NCI-H187 (cell line): ENCODE results near the gene MTSS2.

Source experiments
- DNase-seq, 2 experiments: peaks; one replicate each; lab custom pipeline; 2025; lab: John Stamatoyannopoulos, UW

The MTSS2 gene

DNA sequence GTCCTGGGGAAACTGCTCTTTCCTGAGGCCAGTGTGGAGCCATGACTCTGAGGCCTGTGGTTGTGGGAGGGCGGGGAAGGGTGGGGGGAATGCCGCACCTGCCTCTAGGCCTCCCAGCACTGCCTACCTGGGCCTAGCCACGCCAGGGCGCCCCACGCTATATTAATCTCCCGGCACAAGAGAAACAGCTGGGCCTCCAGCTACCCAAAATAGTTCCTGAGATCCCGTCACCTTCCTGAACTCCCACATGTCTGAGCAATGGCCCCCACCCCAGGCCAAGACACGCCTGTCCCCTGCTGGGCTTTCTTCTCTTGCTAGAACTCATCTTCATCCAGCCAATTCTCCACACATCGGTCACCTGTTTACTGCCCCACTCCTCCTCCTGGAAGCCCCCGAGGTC, 13.0 kb upstream of the MTSS2 start:
- no peak for DNase-seq

DNA sequence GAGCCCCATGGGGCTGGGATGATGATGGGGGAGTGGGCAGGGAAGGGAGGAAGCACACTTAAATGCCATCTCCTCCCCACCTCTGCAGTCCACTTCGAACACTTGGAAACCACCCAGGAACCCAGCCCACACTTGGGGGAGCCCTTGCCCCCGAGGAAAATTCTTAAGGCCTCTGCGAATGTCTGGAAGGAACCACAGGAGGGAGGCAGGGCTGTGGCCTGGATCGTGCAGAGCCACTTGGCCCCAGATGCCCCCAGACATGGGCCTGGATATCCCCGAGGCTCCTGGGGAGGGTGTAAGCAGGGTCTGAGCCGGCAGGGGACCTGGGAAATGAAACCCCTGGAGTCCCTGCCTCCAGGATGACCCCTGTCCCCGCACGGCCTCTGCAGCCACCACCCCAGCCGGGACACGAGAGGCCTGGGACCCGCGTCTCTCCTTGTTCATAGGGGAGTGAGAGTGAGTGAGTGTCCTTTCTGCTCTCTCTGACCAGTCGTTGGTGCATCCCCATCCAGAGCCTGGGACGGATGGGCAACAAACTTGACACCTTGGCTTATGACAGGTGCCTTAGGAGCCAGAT, 11.8 kb upstream of the MTSS2 start:
- DNase-seq: no peak

DNA sequence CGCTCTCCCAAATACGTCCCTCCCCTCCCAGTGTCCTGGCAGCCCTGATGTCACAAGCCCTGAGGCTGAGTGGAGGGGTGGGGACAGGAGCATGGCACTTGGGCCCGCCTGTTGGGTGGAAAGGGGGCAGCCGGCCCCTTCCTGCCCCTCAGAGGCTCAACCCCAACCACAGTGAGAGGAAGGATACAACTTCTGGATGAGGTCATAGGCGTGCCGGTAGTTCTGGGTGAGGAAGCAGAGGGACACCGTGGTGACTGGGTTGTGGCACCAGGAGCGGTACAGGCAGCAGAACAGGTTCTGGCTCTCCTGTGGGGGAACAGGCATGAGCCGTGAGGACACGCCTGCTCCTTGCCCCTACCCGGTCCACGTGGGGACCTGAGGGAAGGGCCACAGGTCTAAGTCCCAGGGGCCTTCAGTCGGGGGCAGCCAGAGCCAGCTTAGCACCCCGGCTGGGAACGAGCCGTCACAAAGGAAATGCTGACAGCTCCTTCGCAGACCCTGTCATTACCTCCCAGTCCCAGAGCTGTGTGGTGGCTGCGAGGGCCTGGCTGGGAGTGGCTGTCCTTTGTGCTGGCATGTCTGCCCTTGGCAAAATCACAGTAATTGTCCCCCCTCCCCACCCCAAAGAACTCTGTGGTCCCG, 11.2 kb upstream of the MTSS2 start:
- no peak for DNase-seq

DNA sequence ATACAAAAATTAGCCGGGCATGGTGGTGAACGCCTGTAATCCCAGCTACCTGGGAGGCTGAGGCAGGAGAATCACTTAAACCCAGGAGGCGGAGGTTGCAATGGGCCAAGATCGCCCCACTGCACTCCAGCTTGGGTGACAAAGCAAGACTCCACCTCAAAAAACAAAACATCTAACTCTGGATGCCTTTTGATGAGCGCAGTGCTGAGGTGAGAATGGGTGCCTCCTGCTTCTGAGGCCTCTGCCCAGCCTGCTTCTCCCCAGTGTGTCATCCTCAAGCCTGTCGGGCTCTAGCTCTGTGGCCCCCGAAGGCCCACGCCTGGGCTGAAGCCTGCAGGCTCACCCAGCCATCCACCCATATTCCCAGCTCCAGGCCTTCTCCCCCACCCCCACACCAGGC, 10.5 kb upstream of the MTSS2 start:
- no peak for DNase-seq

DNA sequence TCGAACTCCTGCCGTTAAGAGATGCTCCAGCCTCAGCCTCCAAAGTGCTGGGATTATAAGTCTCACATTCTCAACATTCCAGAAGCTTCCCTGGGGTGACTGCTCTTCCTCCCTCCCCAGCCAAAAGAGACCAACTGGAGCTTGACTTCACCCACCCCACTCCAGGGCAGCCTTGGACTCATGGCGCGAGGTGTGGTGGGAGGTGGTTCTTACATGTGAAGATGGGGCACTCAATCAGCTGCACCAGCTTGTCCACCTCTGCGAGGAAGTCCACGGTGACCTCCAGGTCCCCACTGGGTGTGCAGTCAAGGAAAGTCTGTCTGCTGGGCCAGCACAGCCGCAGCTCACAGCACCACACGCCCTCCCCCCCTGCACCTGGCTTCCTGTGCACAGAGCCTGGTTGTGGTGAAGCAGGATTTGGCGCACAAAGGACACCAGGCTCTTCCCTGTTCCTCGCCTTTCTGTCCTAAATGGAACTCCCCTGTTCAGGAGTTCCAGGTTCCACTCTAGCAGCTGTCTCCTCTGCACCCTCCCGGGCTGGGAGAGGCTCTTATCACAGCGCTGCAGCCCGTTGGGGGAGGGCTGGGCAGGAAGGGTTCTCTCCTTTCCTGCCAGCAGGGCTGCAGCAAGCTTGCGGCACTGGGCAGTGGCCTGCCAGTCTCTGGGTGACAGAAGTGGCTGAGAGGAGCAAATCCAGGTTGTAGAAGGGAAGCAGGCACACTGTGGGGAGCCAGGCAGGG, 9.6 kb upstream of the MTSS2 start:
- no peak for DNase-seq

DNA sequence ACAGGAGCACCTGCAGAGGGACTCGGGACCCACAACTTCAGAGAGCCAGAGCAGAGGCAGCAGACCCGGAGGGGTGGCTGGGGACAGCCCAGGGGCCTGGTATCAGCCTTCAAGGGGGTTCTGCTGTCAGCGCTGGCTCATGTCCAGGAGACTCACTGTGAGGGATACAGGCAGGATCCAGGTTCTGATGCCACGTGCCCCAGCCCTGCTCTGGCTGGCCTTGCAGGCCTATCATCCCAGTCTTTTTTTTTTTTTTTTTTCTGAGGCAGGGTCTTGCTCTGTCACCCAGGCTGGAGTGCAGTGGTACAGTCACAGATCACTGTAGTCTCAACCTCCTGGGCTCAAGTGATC, 9.0 kb upstream of the MTSS2 start:
- no peak for DNase-seq

DNA sequence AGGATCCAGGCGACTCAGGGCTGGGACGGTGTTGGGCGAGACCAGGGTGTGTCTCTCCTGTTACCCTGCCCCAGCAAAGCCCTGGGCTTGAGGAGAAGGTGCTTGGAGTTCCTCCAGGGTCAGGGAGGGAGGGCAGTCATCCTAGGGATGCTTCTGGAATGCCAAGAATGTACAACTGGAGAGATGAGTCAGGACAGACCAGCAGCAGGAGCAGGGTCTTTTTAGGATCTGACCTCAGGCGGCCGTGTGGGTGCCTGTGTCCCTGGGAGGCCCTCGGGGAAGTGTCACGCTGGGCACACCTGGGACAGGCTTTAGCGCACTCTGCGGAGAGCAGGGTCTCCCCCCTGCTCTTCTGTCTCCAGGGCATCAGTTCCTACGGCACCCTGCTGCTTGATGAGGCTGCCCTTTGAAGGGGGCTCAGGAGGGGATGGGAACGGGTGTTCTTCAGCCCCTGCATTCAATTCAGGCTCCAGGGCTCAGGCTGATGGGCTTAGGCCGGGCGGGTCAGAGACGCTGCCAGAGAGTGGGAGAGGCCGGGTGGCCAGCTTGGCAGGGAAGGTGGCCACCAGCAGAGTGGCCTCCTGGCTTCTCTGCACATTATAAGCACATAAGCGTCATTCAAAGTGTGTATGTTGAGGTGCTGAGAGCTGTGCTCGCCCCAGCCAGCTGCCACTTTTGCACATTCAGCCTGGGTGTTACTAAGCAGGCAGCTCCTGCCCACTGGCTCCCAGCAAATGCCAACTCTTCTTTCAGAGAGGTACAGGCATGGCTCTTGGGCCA, 8.4 kb upstream of the MTSS2 start:
- DNase-seq: no peak

DNA sequence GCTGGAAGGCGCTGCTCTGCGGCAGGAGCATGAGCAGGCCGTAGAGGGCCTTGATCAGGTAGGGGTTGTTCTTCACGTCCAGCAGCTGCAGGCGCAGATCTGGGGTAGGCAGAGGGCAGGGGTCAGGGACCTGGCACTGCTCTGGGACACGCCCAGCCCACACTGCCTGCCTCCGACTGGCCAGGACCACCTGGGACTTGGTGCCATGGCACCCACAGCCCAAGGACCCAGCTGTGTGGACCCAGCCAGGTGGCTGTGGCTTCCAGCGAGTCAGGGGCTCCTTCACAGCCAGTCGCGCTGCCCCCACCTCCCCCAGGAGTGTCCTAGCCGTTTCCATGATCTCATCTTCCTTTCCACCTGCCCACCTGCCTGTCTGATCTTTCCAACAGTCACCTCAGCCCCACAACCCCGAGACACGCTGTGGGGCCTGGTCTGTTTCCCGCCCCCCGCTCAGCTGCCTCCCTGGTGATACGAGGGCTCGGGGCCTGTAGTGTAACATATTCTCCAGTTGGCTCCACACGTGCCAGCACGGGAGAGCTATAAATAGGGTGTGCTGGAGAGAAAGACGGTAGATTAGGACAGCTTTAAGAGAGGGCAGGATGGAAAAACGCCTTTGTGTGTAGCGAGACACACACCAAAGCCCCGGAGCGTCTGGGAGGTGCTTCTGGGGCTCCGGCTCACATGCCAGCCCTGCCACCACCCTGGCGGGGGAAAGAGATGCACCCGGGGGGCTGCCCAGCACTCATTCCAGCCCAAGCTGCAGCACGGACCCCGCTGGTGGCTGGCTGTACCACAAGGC, 7.2 kb upstream of the MTSS2 start:
- DNase-seq: no peak

DNA sequence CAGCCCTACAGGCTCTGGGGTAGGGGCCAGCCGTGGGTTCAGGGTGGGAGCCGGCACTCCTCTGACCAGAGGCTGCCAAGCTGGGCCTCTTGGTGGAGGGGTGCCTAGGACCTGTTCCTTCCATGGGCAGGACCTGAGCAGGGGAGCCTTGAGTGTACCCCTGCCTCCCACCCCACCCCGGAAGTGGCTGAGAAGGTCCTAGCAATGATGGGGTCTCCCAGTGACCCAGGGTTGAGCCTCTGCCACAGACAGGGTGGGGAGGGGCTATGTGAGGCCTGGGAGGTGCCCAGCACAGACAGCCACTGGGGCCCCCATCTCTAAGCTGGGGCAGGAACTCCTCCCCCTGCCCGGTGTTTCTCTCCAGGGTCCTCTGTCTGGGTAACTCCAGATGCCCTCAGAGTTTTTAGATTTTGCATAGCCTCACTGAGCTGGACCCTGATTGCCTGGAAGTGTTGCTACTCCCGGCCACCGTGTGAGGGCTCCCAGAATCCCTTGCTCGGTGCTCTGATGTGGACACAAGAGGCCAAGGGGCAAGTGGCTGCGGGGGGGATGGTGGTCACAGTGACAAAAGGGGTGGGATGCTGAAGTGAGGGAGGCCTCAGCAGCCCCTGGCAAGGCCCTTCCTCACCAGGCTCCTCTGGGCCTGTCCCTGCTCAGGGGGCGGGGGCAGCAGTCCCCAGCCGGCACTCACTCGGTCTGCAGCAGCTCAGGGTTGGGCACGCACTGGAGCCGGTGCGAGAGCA, 6.4 kb upstream of the MTSS2 start:
- no peak for DNase-seq

DNA sequence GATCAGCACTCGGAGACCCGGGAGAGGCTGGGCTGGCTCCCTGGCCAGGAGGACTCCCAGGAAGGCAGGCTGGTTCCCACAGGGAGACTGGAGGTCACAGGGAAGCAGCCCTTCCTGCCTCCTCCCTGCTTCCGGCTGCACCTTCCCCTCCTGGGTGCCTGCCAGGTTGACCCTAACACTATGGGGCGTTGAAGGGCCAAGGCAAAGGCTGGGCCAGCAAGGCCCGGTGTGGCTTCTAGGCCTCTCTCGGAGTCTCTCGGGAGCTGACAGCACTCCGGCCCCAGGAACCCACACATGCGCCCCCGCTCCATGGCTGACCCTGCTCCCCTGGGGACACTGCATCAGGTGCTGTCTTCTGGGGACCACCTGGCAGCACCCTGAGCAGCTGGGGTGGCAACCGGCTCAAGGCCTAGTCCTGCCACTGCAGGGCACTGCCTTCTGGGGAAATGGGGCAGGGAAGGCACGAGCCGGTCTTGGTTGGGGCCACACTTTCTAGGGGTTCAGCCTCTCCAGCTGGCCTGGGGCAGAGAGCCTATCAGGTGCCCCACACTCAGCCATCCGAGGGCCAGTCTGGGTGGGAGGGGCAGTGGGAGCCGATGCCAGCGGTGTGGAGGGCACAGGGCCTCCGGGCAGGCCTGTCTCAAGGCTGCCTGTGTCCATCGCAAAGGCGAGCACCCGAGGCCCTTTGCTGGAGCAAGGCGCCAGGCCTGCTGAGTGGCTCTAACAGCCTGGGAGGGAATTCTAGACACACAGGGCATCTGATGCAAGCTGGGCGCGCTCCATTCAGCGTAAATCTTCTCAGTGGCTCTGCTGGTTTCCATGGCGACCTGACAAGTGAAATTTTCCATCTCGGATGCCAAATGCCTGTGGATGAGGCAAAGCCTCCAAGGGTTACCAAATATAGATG, 5.6 kb upstream of the MTSS2 start:
- DNase-seq: no peak

DNA sequence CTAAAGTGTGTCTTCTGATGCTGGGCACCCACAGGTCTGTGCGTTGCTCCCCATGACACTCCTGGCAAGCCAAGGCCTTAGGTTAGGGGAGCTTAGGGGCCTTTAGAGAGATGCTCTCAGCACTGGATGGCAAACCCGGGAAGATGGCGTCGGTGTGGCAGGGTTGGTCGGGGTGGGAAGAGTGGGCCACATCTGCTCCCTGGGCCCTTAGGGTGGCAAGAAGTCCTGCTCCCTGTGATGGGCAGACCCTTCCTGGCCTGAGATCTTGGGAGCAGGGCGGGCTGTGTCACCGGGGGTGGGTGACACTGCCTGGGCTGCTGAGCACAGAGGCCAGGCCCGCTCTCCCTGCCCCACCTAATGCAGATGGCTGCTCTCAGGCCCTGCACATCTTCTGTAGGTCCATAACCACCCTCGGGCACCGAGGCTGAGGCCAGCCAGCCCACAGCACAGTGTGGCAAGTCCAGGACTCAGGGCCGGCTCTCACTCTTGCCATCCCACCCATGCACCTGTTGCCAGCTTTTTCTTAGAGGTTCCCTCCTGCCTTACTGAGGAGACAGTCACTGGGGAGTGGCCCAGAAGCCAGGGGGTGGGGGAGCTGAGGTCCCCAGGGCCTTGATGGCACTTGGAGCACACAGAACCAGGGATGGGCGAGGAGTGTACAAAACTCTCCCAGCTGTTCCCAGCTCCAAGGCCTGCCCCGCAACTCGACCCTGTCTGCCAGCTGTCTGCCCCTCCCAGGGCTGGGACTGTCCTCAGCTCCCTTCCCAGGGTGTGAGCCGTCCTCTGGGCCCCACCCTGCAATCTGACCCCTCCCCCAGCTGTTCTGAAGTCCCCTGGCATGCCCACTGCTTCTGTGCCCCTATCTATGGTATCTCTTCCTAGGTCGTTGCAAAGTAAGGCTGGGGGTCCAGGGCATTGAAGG, 4.4 kb upstream of the MTSS2 start:
- DNase-seq: no peak

DNA sequence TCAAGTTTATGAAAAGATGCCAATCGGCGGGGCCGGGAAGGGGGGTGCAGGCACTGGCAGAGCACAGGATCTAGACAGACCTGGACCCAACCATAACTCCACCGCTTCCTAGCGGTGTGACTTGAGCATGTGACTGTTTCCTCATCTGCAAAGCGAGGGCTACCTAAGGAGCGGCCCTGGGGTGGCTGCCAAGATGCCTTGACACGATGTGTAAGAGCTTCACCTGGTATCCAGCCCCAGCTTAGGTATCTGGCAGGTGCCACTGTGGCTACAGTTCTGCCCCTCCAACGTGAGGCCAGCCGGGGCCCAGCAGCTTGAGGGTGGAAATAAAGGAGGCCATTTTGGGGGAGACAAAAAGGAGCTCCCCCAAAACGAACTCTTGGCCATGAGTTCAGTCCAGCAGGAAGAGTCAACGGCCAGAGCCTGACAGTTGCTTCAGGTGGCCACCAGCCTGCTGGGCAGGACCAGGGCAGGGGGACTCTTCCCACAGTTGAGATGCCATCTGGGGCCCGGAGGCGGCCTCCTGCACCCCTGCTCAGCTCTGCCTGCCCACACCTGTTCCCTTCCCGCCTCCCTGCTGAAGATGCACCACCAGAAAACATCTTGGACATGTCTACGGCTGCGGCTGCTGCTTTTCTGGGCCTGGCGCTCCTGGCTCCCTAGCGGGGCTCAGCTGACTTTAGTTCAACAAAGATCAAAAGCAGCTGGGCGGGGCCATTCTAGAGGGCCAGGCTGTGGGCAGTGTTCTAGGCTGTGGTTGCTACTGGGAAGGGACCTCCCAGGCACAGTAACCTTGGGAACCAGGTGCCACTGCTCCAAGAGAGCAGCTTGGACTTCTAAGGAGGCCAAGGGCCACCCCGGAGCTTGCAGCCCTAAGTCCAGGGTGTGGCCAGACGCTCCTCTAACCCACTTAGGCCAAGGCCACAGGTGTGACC, 3.4 kb upstream of the MTSS2 start:
- no peak for DNase-seq

DNA sequence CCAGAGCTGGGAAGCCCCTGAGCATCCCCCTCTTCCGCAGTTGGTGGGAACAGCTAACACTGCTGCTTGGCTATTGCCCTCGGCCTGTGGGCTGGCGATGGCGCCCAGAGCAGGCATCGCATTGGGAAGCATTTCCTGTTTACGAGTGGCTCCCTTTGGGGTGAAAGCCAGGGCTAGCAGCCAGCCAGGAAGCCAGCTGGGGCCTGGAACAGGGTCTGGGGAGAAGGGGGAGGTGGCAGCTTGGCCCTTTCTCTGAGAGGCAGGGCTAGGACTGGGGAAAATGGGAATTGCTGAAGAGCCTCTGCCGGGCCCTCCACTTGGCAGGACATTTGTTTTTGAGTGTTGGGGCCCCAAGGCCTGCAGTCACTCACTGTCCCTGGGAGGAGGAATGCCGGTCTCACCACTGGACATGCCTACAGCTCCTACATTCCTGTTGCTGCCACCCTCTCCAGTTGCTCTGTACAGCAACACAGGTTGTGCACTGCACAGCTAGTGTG, 2.4 kb upstream of the MTSS2 start:
- no peak for DNase-seq

DNA sequence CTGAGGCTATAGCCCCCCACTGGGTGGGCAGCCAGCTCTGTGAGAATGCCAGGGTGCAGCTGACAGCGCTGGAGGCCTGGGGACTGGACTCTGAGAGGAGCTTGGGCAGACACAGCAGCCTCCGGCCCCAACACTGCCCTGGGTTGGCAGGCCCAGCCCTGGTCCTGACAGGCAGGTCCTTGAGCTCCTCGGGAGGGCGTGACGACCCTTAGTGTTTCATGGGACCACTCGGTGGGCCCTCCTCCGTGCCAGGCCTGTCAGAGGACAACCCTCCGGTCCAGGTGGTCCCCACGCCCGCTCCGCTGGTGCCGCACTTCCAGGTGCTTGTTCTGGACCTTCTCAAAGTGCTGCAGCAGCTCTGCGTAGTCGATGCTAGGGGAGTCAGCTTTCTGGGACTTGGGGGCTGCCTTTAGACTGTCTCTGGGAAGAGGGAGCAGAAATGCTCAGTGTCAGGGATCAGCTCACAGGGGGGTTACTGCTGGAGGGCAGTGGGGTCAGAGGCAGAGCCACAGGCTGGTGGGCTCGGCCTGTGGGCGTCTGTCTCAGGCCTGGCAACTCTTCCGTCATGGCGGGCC, 1.9 kb upstream of the MTSS2 start:
- no peak for DNase-seq

DNA sequence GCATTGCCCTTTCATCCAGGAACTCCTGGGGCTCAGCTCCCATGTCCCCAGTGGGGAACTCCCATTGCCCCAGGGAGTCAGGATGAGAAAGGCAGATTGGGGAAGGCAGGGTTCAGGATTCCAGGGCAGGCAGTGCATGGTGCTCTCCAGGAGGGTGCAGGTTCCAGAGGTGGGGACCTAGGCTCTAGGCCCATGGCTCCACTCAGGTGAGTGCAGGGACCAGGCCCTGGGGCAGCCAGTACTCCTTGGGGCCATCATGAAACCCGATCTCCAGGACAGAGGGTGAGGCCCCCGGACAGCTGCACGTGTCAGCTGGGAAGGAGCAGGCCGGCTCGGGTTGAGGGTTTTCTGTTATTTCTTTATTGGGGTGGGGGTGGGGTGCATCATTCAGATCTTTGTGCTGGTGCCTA, 1.3 kb upstream of the MTSS2 start:
- DNase-seq: no peak

DNA sequence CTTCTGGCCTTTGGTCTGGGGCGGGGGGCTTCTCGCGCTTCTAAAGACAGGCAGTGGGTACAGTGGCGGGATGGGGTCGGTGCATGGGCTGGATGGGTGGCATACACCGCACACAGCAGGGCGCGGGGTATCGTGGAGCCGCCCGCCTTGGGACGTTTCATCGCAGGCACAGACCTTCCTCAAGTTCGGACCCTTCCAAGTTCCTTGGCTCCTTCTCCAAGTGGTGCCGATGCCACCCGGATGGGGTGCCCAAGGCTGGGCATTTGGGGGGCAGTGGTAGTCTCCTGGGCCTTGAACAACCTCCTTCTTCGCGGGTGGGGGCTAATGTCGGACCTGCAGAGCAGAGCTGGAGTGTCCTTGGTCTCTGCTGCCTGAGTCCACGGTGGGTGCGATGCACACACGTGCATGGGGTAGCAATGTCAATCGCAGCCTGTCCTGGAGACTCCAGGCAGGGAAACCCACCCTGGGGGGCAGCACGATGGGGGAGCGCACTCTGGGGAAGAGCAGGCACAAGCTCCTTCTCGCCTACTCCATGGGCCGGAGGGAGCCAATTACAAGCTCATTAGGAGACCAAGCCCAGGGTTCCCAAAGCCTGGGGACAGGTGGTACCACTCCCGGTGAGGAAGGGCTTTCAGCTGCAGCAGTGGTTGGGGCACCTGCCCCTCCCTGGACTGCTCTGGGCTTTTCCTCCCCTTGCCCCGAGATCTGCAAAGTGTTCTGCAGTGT, 686 bp upstream of the MTSS2 start:
- DNase-seq: no peak
